PC-9 (cell line): ENCODE measurements around the gene ZCCHC7.

Experiments
- EZH2 ChIP-seq: fragments of 200-600 bp; sonication (generic); IDR thresholded peaks from 2 replicates; pipeline ENCODE4 v1.8.0; 2017; ENCODE audit warnings: antibody characterized with exemption, low read depth
- TF ChIP-seq, protein P1 (sequence below): fragments of 200-600 bp; sonication (generic); conservative IDR thresholded peaks from 2 replicates; pipeline ENCODE4 v1.6.1; 2017; ENCODE audit warnings: mixed run types, antibody characterized with exemption, mild to moderate bottlenecking, moderate library complexity

DNA sequence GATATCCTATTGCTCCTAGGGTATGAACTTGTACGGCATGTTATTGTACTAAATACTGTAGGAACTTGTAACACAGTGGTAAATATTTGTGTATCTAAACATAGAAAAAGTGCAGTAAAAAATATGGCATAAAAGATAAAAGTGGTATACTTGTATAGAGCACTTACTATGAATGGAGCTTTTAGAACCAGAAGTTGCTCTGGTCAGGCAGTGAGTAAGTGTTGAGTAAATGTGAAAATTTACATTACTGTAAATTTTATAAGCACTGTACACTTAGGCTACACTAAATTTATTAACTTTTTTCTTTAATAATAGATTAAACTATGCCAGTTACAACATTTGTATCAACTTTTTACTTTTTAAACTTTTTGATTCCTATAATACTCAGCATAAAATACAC lies 109.1 kb downstream of the ZCCHC7 start:
- TF ChIP-seq, protein P1, sequence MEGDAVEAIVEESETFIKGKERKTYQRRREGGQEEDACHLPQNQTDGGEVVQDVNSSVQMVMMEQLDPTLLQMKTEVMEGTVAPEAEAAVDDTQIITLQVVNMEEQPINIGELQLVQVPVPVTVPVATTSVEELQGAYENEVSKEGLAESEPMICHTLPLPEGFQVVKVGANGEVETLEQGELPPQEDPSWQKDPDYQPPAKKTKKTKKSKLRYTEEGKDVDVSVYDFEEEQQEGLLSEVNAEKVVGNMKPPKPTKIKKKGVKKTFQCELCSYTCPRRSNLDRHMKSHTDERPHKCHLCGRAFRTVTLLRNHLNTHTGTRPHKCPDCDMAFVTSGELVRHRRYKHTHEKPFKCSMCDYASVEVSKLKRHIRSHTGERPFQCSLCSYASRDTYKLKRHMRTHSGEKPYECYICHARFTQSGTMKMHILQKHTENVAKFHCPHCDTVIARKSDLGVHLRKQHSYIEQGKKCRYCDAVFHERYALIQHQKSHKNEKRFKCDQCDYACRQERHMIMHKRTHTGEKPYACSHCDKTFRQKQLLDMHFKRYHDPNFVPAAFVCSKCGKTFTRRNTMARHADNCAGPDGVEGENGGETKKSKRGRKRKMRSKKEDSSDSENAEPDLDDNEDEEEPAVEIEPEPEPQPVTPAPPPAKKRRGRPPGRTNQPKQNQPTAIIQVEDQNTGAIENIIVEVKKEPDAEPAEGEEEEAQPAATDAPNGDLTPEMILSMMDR: no peak
- no peak for TF ChIP-seq EZH2
